GM21737 (cell line): Measurements from ENCODE around the gene GPR161.

Experiments
- ATAC-seq: cut with Tn5 transposase; IDR thresholded peaks from one replicate; pipeline ENCODE4 v1.9.1; 2021; ENCODE audit warnings: mild to moderate bottlenecking, moderate library complexity; ENCODE audit not compliant: unreplicated experiment

The GPR161 gene

GRCh38 chr1:168112673-168113305 lies 23.9 kb downstream of the GPR161 start:
- no peak for ATAC-seq

- ATAC-seq: no peak
Observed at GRCh38 chr1:168110896-168111545, 25.7 kb downstream of the GPR161 start.

DNA sequence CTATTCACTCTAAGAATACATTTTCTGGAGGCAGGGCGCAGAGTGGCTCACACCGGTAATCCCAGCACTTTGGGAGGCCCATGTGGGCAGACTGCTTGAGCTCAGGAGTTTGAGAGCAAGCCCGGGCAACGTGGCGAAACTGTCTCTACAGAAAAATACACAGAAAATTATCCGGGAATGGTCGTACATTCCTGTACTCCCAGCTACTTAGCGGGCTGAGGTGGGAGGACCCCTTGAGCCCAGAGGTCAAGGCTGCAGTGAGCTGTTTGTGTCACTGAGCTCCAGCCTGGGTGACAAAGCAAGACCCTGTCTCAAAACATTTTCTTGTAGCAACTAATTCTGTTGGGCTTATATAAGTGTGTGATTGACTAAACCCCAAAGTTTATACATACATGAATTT lies 30.5 kb downstream of the GPR161 start:
- no peak for ATAC-seq

DNA sequence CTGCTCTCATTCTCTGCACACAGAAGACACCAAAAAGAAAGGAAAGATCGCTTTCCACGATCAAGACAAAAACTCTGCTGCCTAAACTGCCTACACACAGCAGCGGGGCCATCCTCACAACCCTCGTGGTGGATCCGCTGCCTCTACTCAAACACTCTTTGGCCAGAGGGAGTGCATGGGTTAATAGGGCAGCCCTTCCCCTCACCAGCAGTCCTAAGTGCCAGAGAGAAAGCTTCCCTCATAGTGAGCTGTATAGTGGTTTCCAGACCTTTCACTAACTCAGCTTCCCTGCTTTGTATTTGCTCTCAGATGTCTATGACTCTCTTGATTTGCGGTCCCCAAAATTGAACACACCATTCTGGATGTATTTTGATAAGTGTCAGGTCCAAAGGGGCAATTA lies 30.9 kb downstream of the GPR161 start:
- no peak for ATAC-seq

GRCh38 chr1:168104535-168104934 lies 32.2 kb downstream of the GPR161 start:
- ATAC-seq: no peak

DNA sequence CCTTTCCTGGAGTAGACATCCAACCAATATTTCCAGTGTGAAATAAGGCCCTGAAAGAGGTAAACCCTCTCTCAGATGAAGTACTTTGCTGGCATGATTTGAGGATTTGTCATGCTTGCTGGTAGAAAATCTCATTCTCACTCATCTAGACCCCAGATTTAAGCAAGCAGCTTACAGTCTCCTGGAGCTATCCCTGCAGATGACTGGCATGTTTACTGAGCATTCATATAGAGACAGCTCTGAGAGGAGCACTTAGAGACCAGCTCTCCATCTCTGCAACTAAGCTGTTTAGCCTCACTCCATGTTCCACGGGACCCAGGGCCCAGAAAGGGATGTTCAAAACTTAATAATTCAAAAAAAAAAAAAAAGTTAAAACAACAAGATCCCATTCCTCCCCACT lies 34.2 kb downstream of the GPR161 start:
- no peak for ATAC-seq

GRCh38 chr1:168101336-168101735 lies 35.4 kb downstream of the GPR161 start:
- no peak for ATAC-seq

GRCh38 chr1:168100315-168101002 lies 36.3 kb downstream of the GPR161 start:
- ATAC-seq: no peak

GRCh38 chr1:168099337-168099801 lies 37.4 kb downstream of the GPR161 start:
- ATAC-seq: no peak

DNA sequence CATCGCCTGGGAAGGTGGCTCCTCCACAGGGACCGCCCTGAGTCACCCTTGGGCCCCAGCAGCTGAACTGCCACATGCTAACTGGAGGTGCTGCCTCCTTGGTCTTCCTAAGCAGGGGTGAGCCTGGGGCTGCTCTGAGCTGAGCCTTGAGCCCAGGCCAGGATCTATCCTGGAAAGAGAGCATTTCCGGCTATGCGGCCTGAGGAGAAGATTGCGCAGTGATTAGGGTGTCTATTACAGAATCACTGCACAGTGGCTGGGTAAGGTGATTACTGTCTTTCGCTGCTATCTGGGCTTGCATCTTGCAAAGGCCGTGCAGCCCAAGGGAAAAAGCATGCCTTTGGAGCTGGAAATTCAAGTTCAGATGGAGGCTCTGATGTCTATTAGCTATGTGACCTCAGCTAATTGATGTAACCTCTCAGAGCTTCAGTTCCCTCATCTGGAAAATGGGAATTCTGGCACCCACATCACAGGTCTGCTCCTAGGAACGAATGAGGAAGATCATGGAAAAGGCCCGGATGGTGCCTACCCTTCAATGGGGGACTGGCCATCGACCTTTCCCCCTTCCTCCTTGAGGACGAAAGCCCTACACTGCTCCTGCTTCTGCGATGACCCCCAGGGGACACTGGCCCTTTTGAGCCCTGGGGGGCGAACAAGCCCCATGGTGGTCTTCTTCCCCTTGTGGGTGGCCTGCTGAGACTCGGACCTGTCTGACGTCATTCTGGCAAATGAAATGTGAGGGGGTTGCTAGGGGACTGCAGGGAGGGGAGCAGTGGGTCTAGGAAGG lies 38.0 kb downstream of the GPR161 start:
- no peak for ATAC-seq

GRCh38 chr1:168097921-168098528 lies 38.7 kb downstream of the GPR161 start:
- no peak for ATAC-seq

DNA sequence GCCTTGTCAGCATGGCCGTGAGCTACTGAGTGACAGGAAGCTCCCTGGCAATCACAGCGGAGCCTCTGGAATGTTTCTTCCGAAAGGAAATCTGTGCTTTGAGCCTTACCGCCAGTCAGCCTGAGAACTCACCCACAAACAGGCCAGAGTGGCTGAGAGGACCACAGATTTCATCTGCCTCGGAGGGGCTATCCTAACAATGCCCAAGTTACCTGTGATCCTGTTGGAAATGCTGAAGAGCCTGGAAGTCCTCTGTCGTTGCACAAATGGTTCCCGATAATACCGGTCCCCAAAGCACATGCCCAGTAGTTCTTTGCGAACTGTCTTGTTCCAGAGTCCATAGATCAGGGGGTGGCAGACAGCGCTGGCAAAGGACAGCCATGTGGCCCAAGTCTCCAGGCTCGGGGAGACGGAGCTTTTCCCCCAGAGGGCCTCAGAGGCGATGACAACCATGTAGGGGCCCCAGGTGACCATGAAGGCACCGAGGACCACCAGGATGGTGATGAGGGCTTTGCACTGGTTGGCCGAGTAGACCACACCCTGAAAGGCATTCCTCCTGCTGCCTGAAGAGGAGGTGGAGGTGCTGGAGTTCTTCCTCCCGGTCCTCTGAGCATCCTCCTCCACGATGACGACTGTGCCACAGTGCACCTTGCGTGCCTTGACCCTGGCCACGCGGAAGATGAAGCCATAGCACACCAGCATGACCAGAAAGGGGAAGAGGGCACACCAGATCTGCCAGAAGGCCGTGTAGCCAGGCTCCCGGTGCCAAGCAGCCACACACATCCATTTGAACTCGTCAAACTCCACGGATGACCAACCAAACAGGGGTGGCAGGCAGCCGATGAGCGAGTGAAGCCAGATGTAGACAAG lies 40.2 kb downstream of the GPR161 start:
- no peak for ATAC-seq

DNA sequence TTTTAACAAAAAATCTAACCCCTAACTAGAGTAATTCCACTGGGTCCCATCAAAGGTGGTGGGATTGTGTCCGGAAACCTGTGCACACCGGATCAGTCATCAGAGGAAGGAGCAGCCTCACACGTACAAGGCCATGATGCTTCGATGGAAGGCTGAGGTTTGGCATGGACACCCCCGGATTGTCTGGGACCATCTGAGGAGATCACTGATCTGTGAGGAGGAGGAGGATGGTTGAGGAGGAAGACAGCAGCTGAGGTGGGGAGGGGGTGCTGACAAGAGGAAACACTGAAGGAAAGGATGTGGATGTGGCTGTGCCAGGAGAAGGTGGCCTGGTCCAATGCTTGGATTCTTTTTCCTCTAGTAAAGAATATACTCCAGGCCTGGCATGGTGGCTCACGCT lies 41.3 kb downstream of the GPR161 start:
- no peak for ATAC-seq

- ATAC-seq: no peak
Observed at GRCh38 chr1:168093616-168094015, 43.1 kb downstream of the GPR161 start.

- no peak for ATAC-seq
Observed at GRCh38 chr1:168092566-168093355, 44.0 kb downstream of the GPR161 start.

- ATAC-seq: no peak
Observed at GRCh38 chr1:168091720-168092550, 44.8 kb downstream of the GPR161 start.

- ATAC-seq: no peak
Observed at GRCh38 chr1:168091063-168091462, 45.7 kb downstream of the GPR161 start.

GRCh38 chr1:168090395-168090794 lies 46.3 kb downstream of the GPR161 start:
- no peak for ATAC-seq
